OCI-M2 (cell line): ENCODE data around the gene CDKN1A.
"Not testable (repeated sequence)": the region's sequence is repeated elsewhere in the genome, so short reads cannot be mapped to it uniquely, and the experiment has no call there.

Experiments
- DNase-seq: peaks from one replicate; lab custom pipeline; 2025; ENCODE audit not compliant: unreplicated experiment; lab: John Stamatoyannopoulos, UW

CDKN1A gene

GRCh38 chr6:36718560-36718959, 40.0 kb downstream of the CDKN1A start:
- no peak for DNase-seq

- no peak for DNase-seq
These were observed 40.6 kb downstream of the CDKN1A start for GRCh38 chr6:36719126-36719525.

- DNase-seq = no peak
These were observed 42.0 kb downstream of the CDKN1A start for GRCh38 chr6:36720251-36721141.

GRCh38 chr6:36721369-36722140, 43.0 kb downstream of the CDKN1A start:
- DNase-seq = no peak

- DNase-seq = no peak
These were observed 43.9 kb downstream of the CDKN1A start for GRCh38 chr6:36722365-36722764.

- no peak for DNase-seq
These were observed 44.4 kb downstream of the CDKN1A start for GRCh38 chr6:36722879-36723278.

GRCh38 chr6:36723992-36724391, 45.5 kb downstream of the CDKN1A start:
- DNase-seq = not testable (repeated sequence)

- DNase-seq = peak; percentile 46
These were observed 46.2 kb downstream of the CDKN1A start for GRCh38 chr6:36724514-36725390.

GRCh38 chr6:36725581-36725980, 47.1 kb downstream of the CDKN1A start:
- DNase-seq = no peak

GRCh38 chr6:36727505-36728021, 49.0 kb downstream of the CDKN1A start:
- DNase-seq = no peak

GRCh38 chr6:36728289-36729160, 50.0 kb downstream of the CDKN1A start:
- no peak for DNase-seq

GRCh38 chr6:36729161-36729524, 50.6 kb downstream of the CDKN1A start:
- DNase-seq = no peak

GRCh38 chr6:36730424-36731380, 52.2 kb downstream of the CDKN1A start:
- DNase-seq = no peak

GRCh38 chr6:36731622-36732310, 53.3 kb downstream of the CDKN1A start:
- DNase-seq = no peak

GRCh38 chr6:36733300-36733699, 54.8 kb downstream of the CDKN1A start:
- no peak for DNase-seq

GRCh38 chr6:36734486-36735060, 56.1 kb downstream of the CDKN1A start:
- no peak for DNase-seq

GRCh38 chr6:36735110-36736071, 56.9 kb downstream of the CDKN1A start:
- DNase-seq = no peak
